Peyer's patch (tissue), 4 donors: ENCODE measurements around the gene APOBR. TPM values are rescaled to one million over a fixed set of nuclear protein-coding genes. Genes with fewer than 3 reads are reported as not detected.
"Not testable (repeated sequence)": the region's sequence is repeated elsewhere in the genome, so short reads cannot be mapped to it uniquely, and the experiment has no call there.

Experiments
- DNase-seq, 3 donors: peaks; one replicate each; pipeline ENCODE4 v3.0.0-alpha.2; 2017 to 2019
- H3K27ac ChIP-seq, 4 donors: fragments of 200-600 bp; sonication (generic); one replicate each; pipeline ENCODE4 v1.5.1; 2016 to 2019
- H3K27me3 ChIP-seq, 2 donors: fragments of 200-600 bp; sonication (generic); one replicate each; pipeline ENCODE4 v1.5.1; 2019
- H3K36me3 ChIP-seq, 3 donors: fragments of 200-600 bp; sonication (generic); one replicate each; pipeline ENCODE4 v1.5.1; 2016 to 2019
- H3K4me1 ChIP-seq, 4 donors: fragments of 200-600 bp; sonication (generic); one replicate each; pipeline ENCODE4 v1.5.1; 2016 to 2019
- H3K4me3 ChIP-seq, 4 donors: fragments of 200-600 bp; sonication (generic); 1 replicate in 3 of 4; 2 replicates in 1 of 4; pipeline ENCODE4 v1.5.1; 2016 to 2019; ENCODE audit warnings: mild to moderate bottlenecking in 1 of 4
- H3K9me3 ChIP-seq, 4 donors: fragments of 200-600 bp; sonication (generic); one replicate each; pipeline ENCODE4 v1.5.1; 2016 to 2019; ENCODE audit warnings: mild to moderate bottlenecking in 1 of 4
- POLR2A ChIP-seq, 2 donors: fragments of 450-650 bp; IDR thresholded peaks; one replicate each; pipeline ENCODE4 v1.5.1; 2017; ENCODE audit warnings: antibody characterized with exemption in 2 of 2, mild to moderate bottlenecking in 2 of 2, moderate library complexity in 2 of 2
- total RNA-seq, 4 donors: library from RNA; depleted of rRNA; stranded (reverse); fragments of >200 nt; gene quantifications; one replicate each; pipeline ENCODE4 v1.1.0, GENCODE V29; 2016
- TF ChIP-seq, protein P1 (sequence below), 6 experiments: fragments of 450-650 bp in 4 of 6; fragments of 200-600 bp in 2 of 6; sonication (generic) in 1 of 6; IDR thresholded peaks; one replicate each; pipeline ENCODE4 v1.5.1; 2017 to 2019; ENCODE audit warnings: antibody characterized with exemption in 6 of 6, mild to moderate bottlenecking in 3 of 6, moderate library complexity in 1 of 6

Gene APOBR
- total RNA-seq, 4 donors from 2014 or later, result 11.9 to 25.2 (median 14.6) TPM

DNA sequence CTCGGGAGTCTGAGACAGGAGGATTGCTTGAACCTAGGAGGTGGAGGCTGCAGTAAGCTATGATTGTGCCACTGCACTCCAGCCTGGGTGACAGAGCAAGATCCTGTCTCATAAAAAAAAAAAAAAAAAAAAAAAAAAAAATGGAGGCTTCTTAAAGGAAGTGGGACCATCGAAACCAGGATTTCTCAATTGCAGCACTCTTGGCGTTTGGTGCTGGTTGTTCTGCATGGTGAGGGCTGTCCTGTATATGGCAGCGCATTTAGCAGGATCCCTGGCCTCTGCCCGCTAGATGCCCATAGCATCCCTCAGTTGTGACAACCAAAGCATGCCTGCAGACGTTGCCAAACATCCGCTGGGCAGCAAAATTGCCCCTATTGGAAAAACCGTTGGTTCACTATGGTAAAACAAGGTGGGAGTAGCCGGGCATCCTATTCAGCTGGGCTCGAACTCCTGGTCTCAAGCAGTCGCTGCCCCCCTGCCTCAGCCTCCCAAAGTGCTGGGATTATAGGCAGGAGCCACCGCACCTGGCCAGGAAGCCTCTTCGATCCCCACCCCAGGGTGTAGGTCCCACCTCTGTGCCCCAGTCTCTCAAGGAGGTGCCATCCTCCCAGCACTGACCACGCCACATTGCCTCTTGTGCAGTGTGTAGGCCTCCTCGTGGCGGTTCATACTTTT, 15.8 kb upstream of the APOBR start:
- no peak for DNase-seq
- Histone ChIP-seq H3K4me1 (peaks cover 0 to 9% (median 0%) of the 10 kb centered on the region in 4 donors), H3K9me3 (no peaks in the 10 kb centered on the region), H3K36me3 (peaks cover 0 to 65% (median 0%) of the 10 kb centered on the region in 3 donors), H3K4me3 (no peak overlapping the region), H3K27me3 (no peaks in the 10 kb centered on the region), H3K27ac (no peak overlapping the region)
- TF ChIP-seq, protein P1, sequence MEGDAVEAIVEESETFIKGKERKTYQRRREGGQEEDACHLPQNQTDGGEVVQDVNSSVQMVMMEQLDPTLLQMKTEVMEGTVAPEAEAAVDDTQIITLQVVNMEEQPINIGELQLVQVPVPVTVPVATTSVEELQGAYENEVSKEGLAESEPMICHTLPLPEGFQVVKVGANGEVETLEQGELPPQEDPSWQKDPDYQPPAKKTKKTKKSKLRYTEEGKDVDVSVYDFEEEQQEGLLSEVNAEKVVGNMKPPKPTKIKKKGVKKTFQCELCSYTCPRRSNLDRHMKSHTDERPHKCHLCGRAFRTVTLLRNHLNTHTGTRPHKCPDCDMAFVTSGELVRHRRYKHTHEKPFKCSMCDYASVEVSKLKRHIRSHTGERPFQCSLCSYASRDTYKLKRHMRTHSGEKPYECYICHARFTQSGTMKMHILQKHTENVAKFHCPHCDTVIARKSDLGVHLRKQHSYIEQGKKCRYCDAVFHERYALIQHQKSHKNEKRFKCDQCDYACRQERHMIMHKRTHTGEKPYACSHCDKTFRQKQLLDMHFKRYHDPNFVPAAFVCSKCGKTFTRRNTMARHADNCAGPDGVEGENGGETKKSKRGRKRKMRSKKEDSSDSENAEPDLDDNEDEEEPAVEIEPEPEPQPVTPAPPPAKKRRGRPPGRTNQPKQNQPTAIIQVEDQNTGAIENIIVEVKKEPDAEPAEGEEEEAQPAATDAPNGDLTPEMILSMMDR (IDR thresholded peaks at IDR 0.05), result no peak
- no peak for TF ChIP-seq POLR2A (IDR thresholded peaks at IDR 0.05)

GRCh38 chr16:28482026-28482425, 12.4 kb upstream of the APOBR start:
- Histone ChIP-seq H3K9me3 (no peaks in the 10 kb centered on the region), H3K4me1 (peaks cover 0 to 9% (median 0%) of the 10 kb centered on the region in 4 donors), H3K4me3 (no peak overlapping the region), H3K27me3 (no peaks in the 10 kb centered on the region), H3K36me3 (peaks cover 0 to 62% (median 0%) of the 10 kb centered on the region in 3 donors), H3K27ac (peak overlapping the region in 1 of 4 donors; percentile 73)
- DNase-seq, result no peak
- TF ChIP-seq POLR2A (IDR thresholded peaks at IDR 0.05), result no peak
- TF ChIP-seq, protein P1 (IDR thresholded peaks at IDR 0.05), result no peak

DNA sequence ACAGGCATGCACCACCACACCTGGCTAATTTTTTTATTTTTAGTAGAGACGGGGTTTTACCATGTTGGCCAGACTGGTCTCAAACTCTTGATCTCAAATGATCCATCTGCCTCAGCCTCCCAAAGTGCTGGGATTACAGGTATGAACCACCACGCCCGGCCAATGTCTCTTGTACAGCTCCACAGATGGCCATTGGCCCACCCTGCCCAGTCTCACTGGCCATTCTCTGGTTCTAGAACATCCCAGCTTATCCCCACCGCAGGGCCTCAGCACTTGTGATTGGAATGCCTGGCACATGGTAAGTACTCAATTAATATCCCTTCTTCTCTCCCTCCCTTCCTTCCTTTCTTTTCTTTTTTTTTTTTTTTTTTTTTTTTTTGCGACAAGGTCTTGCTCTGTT, 11.1 kb upstream of the APOBR start:
- not testable (repeated sequence) for H3K27ac ChIP-seq, H3K9me3 ChIP-seq, H3K4me1 ChIP-seq, H3K4me3 ChIP-seq, H3K27me3 ChIP-seq, DNase-seq
- peaks cover 0 to 63% (median 0%) of the 10 kb centered on the region in 3 donors for H3K36me3 ChIP-seq

- TF ChIP-seq, protein P1 (IDR thresholded peaks at IDR 0.05), result no peak
- no peak for TF ChIP-seq POLR2A (IDR thresholded peaks at IDR 0.05)
- DNase-seq, result no peak
- H3K27ac ChIP-seq, result no peak overlapping the region
Measured at GRCh38 chr16:28486266-28486665, 8.2 kb upstream of the APOBR start.

DNA sequence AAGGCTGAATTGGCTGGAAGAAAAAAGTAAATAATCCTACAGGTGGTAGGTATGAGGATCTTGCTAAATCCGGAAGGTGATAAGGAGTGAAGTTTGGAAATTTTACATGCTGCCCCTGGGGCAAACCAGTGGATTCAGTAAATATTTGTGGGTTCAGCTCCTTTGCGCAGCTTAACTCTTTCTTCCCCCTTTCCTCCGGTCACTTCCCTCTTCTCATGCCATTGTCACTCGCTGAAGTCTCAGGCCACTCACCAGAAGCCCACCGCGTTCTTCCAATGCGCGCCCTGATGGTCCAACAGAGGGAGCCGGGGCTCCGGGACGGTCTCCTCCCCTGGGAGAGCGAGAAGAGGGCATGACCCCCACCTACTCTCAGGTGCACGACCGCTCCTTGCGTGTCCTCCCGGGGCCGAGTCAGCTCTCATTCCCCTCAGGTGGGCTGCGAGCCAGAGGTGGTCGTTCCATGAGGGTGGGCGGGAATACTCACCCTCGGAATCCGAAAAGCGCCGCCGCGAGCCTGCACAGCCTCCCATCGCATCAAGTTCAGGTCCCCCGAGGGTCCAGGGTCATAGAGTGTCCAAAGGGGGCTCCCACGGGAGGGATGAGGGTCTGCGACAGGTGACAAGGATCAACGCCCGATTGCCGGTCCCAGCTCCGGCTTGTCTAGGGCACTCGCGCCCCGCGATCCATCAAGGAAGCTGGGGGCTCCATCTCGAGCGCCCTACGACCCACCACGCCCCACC, 3.0 kb upstream of the APOBR start:
- DNase-seq, result peak in 2 of 3 donors; percentile 39 to 70
- peak overlapping the region; percentile 89 to 97 (median 90) for H3K27ac ChIP-seq
- peaks cover 0 to 35% (median 13%) of the 10 kb centered on the region in 4 donors for H3K4me1 ChIP-seq
- H3K36me3 ChIP-seq, result peaks cover 0 to 31% (median 0%) of the 10 kb centered on the region in 3 donors
- H3K4me3 ChIP-seq, result peak overlapping the region; percentile 74 to 97 (median 82)
- H3K9me3 ChIP-seq, result no peaks in the 10 kb centered on the region
- no peaks in the 10 kb centered on the region for H3K27me3 ChIP-seq
- TF ChIP-seq, protein P1 (IDR thresholded peaks at IDR 0.05), result peak in 3 of 6 experiments; percentile 28 to 37 (median 30)
- TF ChIP-seq POLR2A (IDR thresholded peaks at IDR 0.05), result no peak

More at GRCh38 chr16:28486266-28486665, 8.2 kb upstream of the APOBR start:
- H3K27me3 ChIP-seq, result no peaks in the 10 kb centered on the region
- H3K4me1 ChIP-seq, result peaks cover 0 to 20% (median 0%) of the 10 kb centered on the region in 4 donors
- H3K36me3 ChIP-seq, result peaks cover 0 to 64% (median 0%) of the 10 kb centered on the region in 3 donors
- H3K4me3 ChIP-seq, result no peak overlapping the region
- H3K9me3 ChIP-seq, result no peaks in the 10 kb centered on the region
